Hepatocyte (in vitro differentiated cells): Measurements from ENCODE around the gene CCSER2.

ENCODE experiments used
- EZH2 ChIP-seq: fragments of 200-600 bp; sonication (generic); IDR thresholded peaks from 2 replicates; pipeline ENCODE4 v1.6.1; 2016; ENCODE audit warnings: antibody characterized with exemption, mild to moderate bottlenecking, borderline replicate concordance
- EZH2phosphoT487 ChIP-seq: fragments of 200-600 bp; sonication (generic); IDR thresholded peaks from one replicate; pipeline ENCODE4 v1.6.1; 2018; ENCODE audit warnings: antibody characterized with exemption, mild to moderate bottlenecking, low read depth, moderate library complexity; ENCODE audit not compliant: unreplicated experiment, severe bottlenecking
- TF ChIP-seq, protein P1 (sequence below): fragments of 200-600 bp; sonication (generic); IDR thresholded peaks from 2 replicates; pipeline ENCODE4 v1.5.1; 2016; ENCODE audit warnings: antibody characterized with exemption, mild to moderate bottlenecking; ENCODE audit not compliant: poor library complexity

GRCh38 chr10:84328418-84329195 is at the start of gene CCSER2:
- TF ChIP-seq, protein P1, sequence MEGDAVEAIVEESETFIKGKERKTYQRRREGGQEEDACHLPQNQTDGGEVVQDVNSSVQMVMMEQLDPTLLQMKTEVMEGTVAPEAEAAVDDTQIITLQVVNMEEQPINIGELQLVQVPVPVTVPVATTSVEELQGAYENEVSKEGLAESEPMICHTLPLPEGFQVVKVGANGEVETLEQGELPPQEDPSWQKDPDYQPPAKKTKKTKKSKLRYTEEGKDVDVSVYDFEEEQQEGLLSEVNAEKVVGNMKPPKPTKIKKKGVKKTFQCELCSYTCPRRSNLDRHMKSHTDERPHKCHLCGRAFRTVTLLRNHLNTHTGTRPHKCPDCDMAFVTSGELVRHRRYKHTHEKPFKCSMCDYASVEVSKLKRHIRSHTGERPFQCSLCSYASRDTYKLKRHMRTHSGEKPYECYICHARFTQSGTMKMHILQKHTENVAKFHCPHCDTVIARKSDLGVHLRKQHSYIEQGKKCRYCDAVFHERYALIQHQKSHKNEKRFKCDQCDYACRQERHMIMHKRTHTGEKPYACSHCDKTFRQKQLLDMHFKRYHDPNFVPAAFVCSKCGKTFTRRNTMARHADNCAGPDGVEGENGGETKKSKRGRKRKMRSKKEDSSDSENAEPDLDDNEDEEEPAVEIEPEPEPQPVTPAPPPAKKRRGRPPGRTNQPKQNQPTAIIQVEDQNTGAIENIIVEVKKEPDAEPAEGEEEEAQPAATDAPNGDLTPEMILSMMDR = no peak
- no peak for TF ChIP-seq EZH2
- TF ChIP-seq EZH2phosphoT487 = no peak
